HEK293 (cell line): Measurements from ENCODE around the gene NCKAP5L.

Experiments used
- ZEB2 ChIP-seq: fragments of 450-650 bp; formaldehyde crosslinking; IDR thresholded peaks from 2 replicates; pipeline ENCODE4 v1.5.1; 2016; ENCODE audit warnings: missing biosample characterization, missing genetic modification characterization
- ZNF10 ChIP-seq: fragments of 450-650 bp; formaldehyde crosslinking; IDR thresholded peaks from 2 replicates; pipeline ENCODE4 v1.5.1; 2017; ENCODE audit warnings: missing biosample characterization, missing genetic modification characterization
- ZNF423 ChIP-seq: fragments of 450-650 bp; formaldehyde crosslinking; IDR thresholded peaks from 2 replicates; pipeline ENCODE4 v1.5.1; 2016; ENCODE audit warnings: missing biosample characterization, missing genetic modification characterization
- ZNF514 ChIP-seq: fragments of 450-650 bp; formaldehyde crosslinking; IDR thresholded peaks from 2 replicates; pipeline ENCODE4 v1.5.1; 2016; ENCODE audit warnings: missing biosample characterization, missing genetic modification characterization
- ZNF610 ChIP-seq: fragments of 450-650 bp; formaldehyde crosslinking; IDR thresholded peaks from 2 replicates; pipeline ENCODE4 v1.5.1; 2016; ENCODE audit warnings: missing biosample characterization, missing genetic modification characterization, borderline replicate concordance
- TF ChIP-seq, protein P1 (sequence below): fragments of 450-650 bp; formaldehyde crosslinking; IDR thresholded peaks from 2 replicates; pipeline ENCODE4 v1.5.1; 2016; ENCODE audit warnings: missing biosample characterization, missing genetic modification characterization
- TF ChIP-seq, protein P2 (sequence below): fragments of 450-650 bp; formaldehyde crosslinking; IDR thresholded peaks from 2 replicates; pipeline ENCODE4 v1.5.1; 2016; ENCODE audit warnings: missing biosample characterization, missing genetic modification characterization

DNA sequence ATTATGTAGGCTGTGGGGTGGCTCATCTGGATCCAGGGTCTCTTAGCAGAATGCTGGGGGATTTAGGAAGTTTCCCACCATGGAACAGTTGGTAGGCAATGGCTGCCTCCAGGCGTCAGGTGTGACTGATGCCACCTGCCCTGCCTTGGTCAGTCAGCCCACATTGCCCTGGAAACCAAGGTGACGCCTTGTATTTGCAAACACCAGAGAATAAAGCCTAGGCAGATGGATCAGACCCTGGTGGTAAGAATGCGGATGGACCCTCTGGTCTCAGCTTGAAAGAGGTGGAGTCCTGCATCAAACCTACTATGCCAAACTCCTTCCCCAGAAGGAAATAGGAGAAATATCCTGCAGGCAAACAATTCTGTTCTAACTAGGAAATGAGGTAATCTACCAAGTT lies 38.2 kb downstream of the NCKAP5L start:
- TF ChIP-seq ZNF10 (tag by site-specific recombination) (no peak), ZNF610 (tag by site-specific recombination) (no peak), ZNF423 (no peak), ZEB2 (tag by site-specific recombination) (no peak), ZNF514 (no peak)
- TF ChIP-seq, protein P1, sequence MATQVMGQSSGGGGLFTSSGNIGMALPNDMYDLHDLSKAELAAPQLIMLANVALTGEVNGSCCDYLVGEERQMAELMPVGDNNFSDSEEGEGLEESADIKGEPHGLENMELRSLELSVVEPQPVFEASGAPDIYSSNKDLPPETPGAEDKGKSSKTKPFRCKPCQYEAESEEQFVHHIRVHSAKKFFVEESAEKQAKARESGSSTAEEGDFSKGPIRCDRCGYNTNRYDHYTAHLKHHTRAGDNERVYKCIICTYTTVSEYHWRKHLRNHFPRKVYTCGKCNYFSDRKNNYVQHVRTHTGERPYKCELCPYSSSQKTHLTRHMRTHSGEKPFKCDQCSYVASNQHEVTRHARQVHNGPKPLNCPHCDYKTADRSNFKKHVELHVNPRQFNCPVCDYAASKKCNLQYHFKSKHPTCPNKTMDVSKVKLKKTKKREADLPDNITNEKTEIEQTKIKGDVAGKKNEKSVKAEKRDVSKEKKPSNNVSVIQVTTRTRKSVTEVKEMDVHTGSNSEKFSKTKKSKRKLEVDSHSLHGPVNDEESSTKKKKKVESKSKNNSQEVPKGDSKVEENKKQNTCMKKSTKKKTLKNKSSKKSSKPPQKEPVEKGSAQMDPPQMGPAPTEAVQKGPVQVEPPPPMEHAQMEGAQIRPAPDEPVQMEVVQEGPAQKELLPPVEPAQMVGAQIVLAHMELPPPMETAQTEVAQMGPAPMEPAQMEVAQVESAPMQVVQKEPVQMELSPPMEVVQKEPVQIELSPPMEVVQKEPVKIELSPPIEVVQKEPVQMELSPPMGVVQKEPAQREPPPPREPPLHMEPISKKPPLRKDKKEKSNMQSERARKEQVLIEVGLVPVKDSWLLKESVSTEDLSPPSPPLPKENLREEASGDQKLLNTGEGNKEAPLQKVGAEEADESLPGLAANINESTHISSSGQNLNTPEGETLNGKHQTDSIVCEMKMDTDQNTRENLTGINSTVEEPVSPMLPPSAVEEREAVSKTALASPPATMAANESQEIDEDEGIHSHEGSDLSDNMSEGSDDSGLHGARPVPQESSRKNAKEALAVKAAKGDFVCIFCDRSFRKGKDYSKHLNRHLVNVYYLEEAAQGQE (tag by site-specific recombination), result no peak
- TF ChIP-seq, protein P2, sequence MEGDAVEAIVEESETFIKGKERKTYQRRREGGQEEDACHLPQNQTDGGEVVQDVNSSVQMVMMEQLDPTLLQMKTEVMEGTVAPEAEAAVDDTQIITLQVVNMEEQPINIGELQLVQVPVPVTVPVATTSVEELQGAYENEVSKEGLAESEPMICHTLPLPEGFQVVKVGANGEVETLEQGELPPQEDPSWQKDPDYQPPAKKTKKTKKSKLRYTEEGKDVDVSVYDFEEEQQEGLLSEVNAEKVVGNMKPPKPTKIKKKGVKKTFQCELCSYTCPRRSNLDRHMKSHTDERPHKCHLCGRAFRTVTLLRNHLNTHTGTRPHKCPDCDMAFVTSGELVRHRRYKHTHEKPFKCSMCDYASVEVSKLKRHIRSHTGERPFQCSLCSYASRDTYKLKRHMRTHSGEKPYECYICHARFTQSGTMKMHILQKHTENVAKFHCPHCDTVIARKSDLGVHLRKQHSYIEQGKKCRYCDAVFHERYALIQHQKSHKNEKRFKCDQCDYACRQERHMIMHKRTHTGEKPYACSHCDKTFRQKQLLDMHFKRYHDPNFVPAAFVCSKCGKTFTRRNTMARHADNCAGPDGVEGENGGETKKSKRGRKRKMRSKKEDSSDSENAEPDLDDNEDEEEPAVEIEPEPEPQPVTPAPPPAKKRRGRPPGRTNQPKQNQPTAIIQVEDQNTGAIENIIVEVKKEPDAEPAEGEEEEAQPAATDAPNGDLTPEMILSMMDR (tag by site-specific recombination), result no peak
